ENCODE data around the gene ZCCHC7. TPM values are rescaled to one million over a fixed set of nuclear protein-coding genes. Genes with fewer than 3 reads are reported as not detected.

The ZCCHC7 gene
- total and polyA plus RNA-seq, 7 experiments from 2014 or later, result 26.1 to 47.1 (median 40.3) TPM

GRCh38 chr9:37220971-37221370, 100.6 kb downstream of the ZCCHC7 start:
- Histone ChIP-seq H3K4me3 (ENCODE audit: low read length) (no peak overlapping the region), H3K36me3 (ENCODE audit: control insufficient read depth in 2 of 3, insufficient read depth in 3 of 3, low read length in 3 of 3) (no peaks in the 10 kb centered on the region), H3K27me3 (ENCODE audit: control insufficient read depth in 2 of 2, insufficient read depth in 2 of 2, low read length in 2 of 2) (no peaks in the 10 kb centered on the region), H3K27ac (ENCODE audit: low read depth, low read length) (no peak overlapping the region), H3K9me3 (ENCODE audit: control insufficient read depth in 2 of 3, low read length in 3 of 3) (no peaks in the 10 kb centered on the region), H3K4me1 (ENCODE audit: control insufficient read depth in 2 of 2, insufficient read depth in 2 of 2, low read length in 2 of 2) (peaks cover 0 to 3% of the 10 kb centered on the region in 2 donors)
- Mint-ChIP-seq H3K4me3 (no peak overlapping the region), H3K4me1 (peaks cover 8 to 26% (median 22%) of the 10 kb centered on the region in 7 donors), H3K9me3 (no peaks in the 10 kb centered on the region), H3K36me3 (peaks cover 0 to 22% (median 6%) of the 10 kb centered on the region in 5 donors), H3K27me3 (no peaks in the 10 kb centered on the region), H3K27ac (no peak overlapping the region)
- ATAC-seq (no peak), DNase-seq (no peak)
- ChIA-PET CTCF (interaction anchor here (0.6 kb wide), 1 partner anchor 82 kb away, joined by 3 read pairs; no protein-coding TSS in a partner anchor), POLR2A (no interaction called here)
- intact Hi-C loops (cut with micrococcal nuclease), result no loop called here

GRCh38 chr9:37221489-37222106, 101.2 kb downstream of the ZCCHC7 start:
- Histone ChIP-seq H3K27me3 (ENCODE audit: control insufficient read depth in 2 of 2, insufficient read depth in 2 of 2, low read length in 2 of 2) (no peaks in the 10 kb centered on the region), H3K4me3 (ENCODE audit: low read length) (no peak overlapping the region), H3K27ac (ENCODE audit: low read depth, low read length) (no peak overlapping the region), H3K36me3 (ENCODE audit: control insufficient read depth in 2 of 3, insufficient read depth in 3 of 3, low read length in 3 of 3) (no peaks in the 10 kb centered on the region), H3K9me3 (ENCODE audit: control insufficient read depth in 2 of 3, low read length in 3 of 3) (no peaks in the 10 kb centered on the region), H3K4me1 (ENCODE audit: control insufficient read depth in 2 of 2, insufficient read depth in 2 of 2, low read length in 2 of 2) (peaks cover 0 to 3% of the 10 kb centered on the region in 2 donors)
- DNase-seq, result no peak
- H3K27me3 Mint-ChIP-seq, result no peaks in the 10 kb centered on the region
- peak overlapping the region in 2 of 9 donors; percentile 3 to 15 for H3K27ac Mint-ChIP-seq
- POLR2A ChIA-PET, result no interaction called here
- H3K4me3 Mint-ChIP-seq, result no peak overlapping the region
- H3K4me1 Mint-ChIP-seq, result peaks cover 8 to 26% (median 22%) of the 10 kb centered on the region in 7 donors
- no peaks in the 10 kb centered on the region for H3K9me3 Mint-ChIP-seq
- CTCF ChIA-PET, result interaction anchor here (0.6 kb wide), 1 partner anchor 83 kb away, joined by 3 read pairs; no protein-coding TSS in a partner anchor
- no peak for ATAC-seq
- peaks cover 0 to 22% (median 5%) of the 10 kb centered on the region in 5 donors for H3K36me3 Mint-ChIP-seq
- intact Hi-C loops (cut with micrococcal nuclease), result no loop called here

- Histone ChIP-seq H3K4me3 (ENCODE audit: low read length) (no peak overlapping the region), H3K9me3 (ENCODE audit: control insufficient read depth in 2 of 3, low read length in 3 of 3) (no peaks in the 10 kb centered on the region), H3K27me3 (ENCODE audit: control insufficient read depth in 2 of 2, insufficient read depth in 2 of 2, low read length in 2 of 2) (no peaks in the 10 kb centered on the region), H3K36me3 (ENCODE audit: control insufficient read depth in 2 of 3, insufficient read depth in 3 of 3, low read length in 3 of 3) (peaks cover 0 to 7% (median 0%) of the 10 kb centered on the region in 3 experiments), H3K4me1 (ENCODE audit: control insufficient read depth in 2 of 2, insufficient read depth in 2 of 2, low read length in 2 of 2) (no peaks in the 10 kb centered on the region), H3K27ac (ENCODE audit: low read depth, low read length) (no peak overlapping the region)
- H3K27me3 Mint-ChIP-seq, result no peaks in the 10 kb centered on the region
- no peak overlapping the region for H3K27ac Mint-ChIP-seq
- peaks cover 7 to 33% (median 21%) of the 10 kb centered on the region in 7 donors for H3K4me1 Mint-ChIP-seq
- intact Hi-C loops (cut with micrococcal nuclease), result no loop called here
- POLR2A ChIA-PET, result no interaction called here
- ATAC-seq (no peak), DNase-seq (no peak)
- H3K36me3 Mint-ChIP-seq, result peaks cover 5 to 17% (median 10%) of the 10 kb centered on the region in 5 donors
- H3K9me3 Mint-ChIP-seq, result peaks cover 0 to 3% (median 0%) of the 10 kb centered on the region in 11 donors
- CTCF ChIA-PET, result no interaction called here
- H3K4me3 Mint-ChIP-seq, result no peak overlapping the region
Observed at GRCh38 chr9:37229455-37229854, 109.1 kb downstream of the ZCCHC7 start.

- no peaks in the 10 kb centered on the region for H3K27me3 Mint-ChIP-seq
- ChIA-PET CTCF (no interaction called here), POLR2A (no interaction called here)
- no peak overlapping the region for H3K27ac ChIP-seq (ENCODE audit: low read depth, low read length)
- H3K36me3 ChIP-seq (ENCODE audit: control insufficient read depth in 2 of 3, insufficient read depth in 3 of 3, low read length in 3 of 3), result peaks cover 0 to 7% (median 0%) of the 10 kb centered on the region in 3 experiments
- ATAC-seq, result no peak
- H3K36me3 Mint-ChIP-seq, result peaks cover 5 to 18% (median 10%) of the 10 kb centered on the region in 5 donors
- H3K27me3 ChIP-seq (ENCODE audit: control insufficient read depth in 2 of 2, insufficient read depth in 2 of 2, low read length in 2 of 2), result no peaks in the 10 kb centered on the region
- H3K9me3 Mint-ChIP-seq, result peaks cover 0 to 3% (median 0%) of the 10 kb centered on the region in 11 donors
- H3K4me3 ChIP-seq (ENCODE audit: low read length), result no peak overlapping the region
- intact Hi-C loops (cut with micrococcal nuclease), result no loop called here
- peaks cover 7 to 34% (median 21%) of the 10 kb centered on the region in 7 donors for H3K4me1 Mint-ChIP-seq
- H3K4me1 ChIP-seq (ENCODE audit: control insufficient read depth in 2 of 2, insufficient read depth in 2 of 2, low read length in 2 of 2), result no peaks in the 10 kb centered on the region
- H3K9me3 ChIP-seq (ENCODE audit: control insufficient read depth in 2 of 3, low read length in 3 of 3), result no peaks in the 10 kb centered on the region
- H3K27ac Mint-ChIP-seq, result no peak overlapping the region
- DNase-seq, result no peak
- no peak overlapping the region for H3K4me3 Mint-ChIP-seq
Observed at GRCh38 chr9:37229882-37230482, 109.6 kb downstream of the ZCCHC7 start.

GRCh38 chr9:37236822-37237221, 116.4 kb downstream of the ZCCHC7 start:
- Histone ChIP-seq H3K4me1 (ENCODE audit: control insufficient read depth in 2 of 2, insufficient read depth in 2 of 2, low read length in 2 of 2) (no peaks in the 10 kb centered on the region), H3K4me3 (ENCODE audit: low read length) (no peak overlapping the region), H3K27me3 (ENCODE audit: control insufficient read depth in 2 of 2, insufficient read depth in 2 of 2, low read length in 2 of 2) (no peaks in the 10 kb centered on the region), H3K27ac (ENCODE audit: low read depth, low read length) (no peak overlapping the region), H3K9me3 (ENCODE audit: control insufficient read depth in 2 of 3, low read length in 3 of 3) (no peaks in the 10 kb centered on the region), H3K36me3 (ENCODE audit: control insufficient read depth in 2 of 3, insufficient read depth in 3 of 3, low read length in 3 of 3) (peaks cover 0 to 7% (median 0%) of the 10 kb centered on the region in 3 experiments)
- no peak overlapping the region for H3K27ac Mint-ChIP-seq
- ATAC-seq (no peak), DNase-seq (no peak)
- POLR2A ChIA-PET, result no interaction called here
- H3K9me3 Mint-ChIP-seq, result peaks cover 0 to 3% (median 0%) of the 10 kb centered on the region in 11 donors
- CTCF ChIA-PET, result no interaction called here
- H3K4me1 Mint-ChIP-seq, result peaks cover 10 to 58% (median 46%) of the 10 kb centered on the region in 7 donors
- no peak overlapping the region for H3K4me3 Mint-ChIP-seq
- intact Hi-C loops (cut with micrococcal nuclease), result no loop called here
- H3K27me3 Mint-ChIP-seq, result no peaks in the 10 kb centered on the region
- peaks cover 5 to 40% (median 24%) of the 10 kb centered on the region in 5 donors for H3K36me3 Mint-ChIP-seq

- DNase-seq, result no peak
- Mint-ChIP-seq H3K4me3 (no peak overlapping the region), H3K36me3 (peaks cover 5 to 40% (median 24%) of the 10 kb centered on the region in 5 donors), H3K4me1 (peaks cover 10 to 55% (median 41%) of the 10 kb centered on the region in 7 donors), H3K27ac (no peak overlapping the region), H3K9me3 (peaks cover 0 to 3% (median 0%) of the 10 kb centered on the region in 11 donors), H3K27me3 (no peaks in the 10 kb centered on the region)
- Histone ChIP-seq H3K27me3 (ENCODE audit: control insufficient read depth in 2 of 2, insufficient read depth in 2 of 2, low read length in 2 of 2) (no peaks in the 10 kb centered on the region), H3K36me3 (ENCODE audit: control insufficient read depth in 2 of 3, insufficient read depth in 3 of 3, low read length in 3 of 3) (peaks cover 0 to 7% (median 0%) of the 10 kb centered on the region in 3 experiments), H3K9me3 (ENCODE audit: control insufficient read depth in 2 of 3, low read length in 3 of 3) (no peaks in the 10 kb centered on the region), H3K4me3 (ENCODE audit: low read length) (no peak overlapping the region), H3K4me1 (ENCODE audit: control insufficient read depth in 2 of 2, insufficient read depth in 2 of 2, low read length in 2 of 2) (no peaks in the 10 kb centered on the region), H3K27ac (ENCODE audit: low read depth, low read length) (no peak overlapping the region)
- POLR2A ChIA-PET, result no interaction called here
- intact Hi-C loops (cut with micrococcal nuclease), result no loop called here
- CTCF ChIA-PET, result no interaction called here
- ATAC-seq, result no peak
Observed at GRCh38 chr9:37238122-37238521, 117.7 kb downstream of the ZCCHC7 start.
